Activated effector memory CD4-positive, alpha-beta T cell treated with anti-CD3 and anti-CD28 coated beads, Interleukin-2, amount 50 U/mL, for 16 hours (primary cell): ENCODE data around the gene TCN1.
"Not testable (repeated sequence)": the region's sequence is repeated elsewhere in the genome, so short reads cannot be mapped to it uniquely, and the experiment has no call there.

Experiments
- DNase-seq: peaks from one replicate; pipeline ENCODE4 v3.0.0-alpha.2; 2020

Gene TCN1, protein sequence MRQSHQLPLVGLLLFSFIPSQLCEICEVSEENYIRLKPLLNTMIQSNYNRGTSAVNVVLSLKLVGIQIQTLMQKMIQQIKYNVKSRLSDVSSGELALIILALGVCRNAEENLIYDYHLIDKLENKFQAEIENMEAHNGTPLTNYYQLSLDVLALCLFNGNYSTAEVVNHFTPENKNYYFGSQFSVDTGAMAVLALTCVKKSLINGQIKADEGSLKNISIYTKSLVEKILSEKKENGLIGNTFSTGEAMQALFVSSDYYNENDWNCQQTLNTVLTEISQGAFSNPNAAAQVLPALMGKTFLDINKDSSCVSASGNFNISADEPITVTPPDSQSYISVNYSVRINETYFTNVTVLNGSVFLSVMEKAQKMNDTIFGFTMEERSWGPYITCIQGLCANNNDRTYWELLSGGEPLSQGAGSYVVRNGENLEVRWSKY

DNA sequence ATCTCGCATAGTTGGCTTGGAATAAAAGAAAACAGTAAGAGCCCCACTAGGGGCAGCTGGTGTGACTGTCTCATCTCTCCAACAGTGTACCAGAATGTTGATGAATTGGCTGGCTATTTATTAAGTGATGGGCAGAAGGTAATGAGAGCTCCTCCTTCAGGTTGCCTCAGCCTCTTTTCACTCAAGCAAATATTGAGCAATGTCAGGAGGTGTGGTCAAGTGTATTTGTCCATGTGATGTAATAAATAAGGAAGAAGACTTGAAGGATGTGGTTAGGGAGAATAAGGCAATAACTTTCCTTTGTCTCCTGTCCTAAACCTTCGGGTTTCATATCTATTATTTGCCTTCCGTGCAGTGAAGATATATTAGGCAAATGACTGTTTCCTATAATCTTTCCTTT, at the start of gene TCN1:
TSS of gene TCN1 (minus strand) at position 91 of the 400 bp plus-strand sequence. CDS start at position 74, 17 bp downstream.
- DNase-seq = no peak

GRCh38 chr11:59903569-59903968, 37.3 kb upstream of the TCN1 start:
- not testable (repeated sequence) for DNase-seq

- DNase-seq = no peak
Observed at GRCh38 chr11:59901306-59901705, 35.0 kb upstream of the TCN1 start.

DNA sequence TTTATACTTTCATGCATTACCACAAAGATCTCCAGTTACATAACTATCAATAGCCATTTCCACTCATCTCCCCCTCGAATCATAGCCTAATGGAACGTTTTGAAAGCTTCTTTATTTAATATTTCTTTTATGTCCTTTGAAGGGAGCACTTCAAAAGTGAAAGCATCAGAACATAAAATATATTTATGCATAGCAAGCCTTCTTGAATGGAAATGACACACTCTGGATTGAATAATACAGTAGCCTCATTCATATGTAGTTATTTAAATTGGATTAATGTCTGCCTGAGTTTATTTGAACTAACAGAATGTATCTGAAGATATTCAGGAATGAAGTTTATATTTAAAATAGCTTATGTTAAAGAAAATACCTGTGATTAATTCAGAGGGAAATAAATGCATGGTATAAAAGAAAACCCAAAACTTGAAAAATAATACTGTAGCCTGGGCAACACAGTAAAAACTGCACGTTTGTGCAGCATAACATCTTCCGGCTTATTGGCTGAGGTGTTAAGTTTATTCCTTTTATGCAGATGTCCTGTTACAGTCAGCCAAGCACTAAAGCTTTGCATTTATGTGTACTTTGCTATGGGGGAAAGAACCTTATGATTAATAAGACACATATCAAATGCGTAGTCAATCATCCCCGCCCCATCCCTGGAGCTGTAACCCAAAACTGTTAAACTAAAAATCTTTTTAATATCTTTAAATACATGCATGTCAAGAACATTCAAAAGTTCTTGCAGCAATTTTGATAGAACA, 34.3 kb upstream of the TCN1 start:
- DNase-seq = no peak

- no peak for DNase-seq
Observed at GRCh38 chr11:59899532-59899931, 33.2 kb upstream of the TCN1 start.

DNA sequence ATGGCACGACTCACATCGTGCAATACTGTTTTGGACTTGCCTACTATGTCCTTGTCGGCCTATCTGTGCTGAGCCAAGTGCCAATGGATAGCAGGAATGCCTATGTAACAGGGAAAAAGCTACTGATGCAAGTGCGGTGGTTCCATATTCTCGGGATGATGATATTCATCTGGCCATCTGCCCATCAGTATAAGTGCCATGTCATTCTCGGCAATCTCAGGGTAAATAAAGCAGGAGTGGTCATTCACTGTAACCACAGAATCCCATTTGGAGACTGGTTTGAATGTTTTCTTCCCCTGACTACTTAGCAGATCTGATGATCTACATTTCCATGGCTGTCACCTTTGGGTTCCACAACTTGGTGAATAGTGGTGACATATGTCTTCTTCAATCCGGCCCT, 32.4 kb upstream of the TCN1 start:
- no peak for DNase-seq

DNA sequence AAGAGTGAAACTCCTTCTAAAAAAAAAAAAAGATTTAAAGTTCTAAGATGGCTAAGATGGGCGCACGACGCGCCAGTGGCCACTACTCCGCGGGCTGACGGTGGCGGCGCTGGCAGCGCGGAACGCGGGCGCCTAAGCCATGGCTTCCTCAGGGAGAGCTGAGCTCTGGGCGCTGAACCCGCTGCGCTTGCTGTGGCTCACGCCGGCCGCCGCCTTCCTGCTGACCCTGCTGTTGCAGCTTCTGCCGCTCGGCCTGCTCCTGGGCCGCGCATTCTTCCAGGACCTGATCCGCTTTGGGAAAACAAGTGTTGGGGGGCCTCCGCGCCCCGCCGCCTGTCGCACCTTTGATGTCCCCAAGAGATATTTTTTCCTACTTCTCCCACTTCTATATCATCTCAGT, 31.8 kb upstream of the TCN1 start:
- no peak for DNase-seq

DNA sequence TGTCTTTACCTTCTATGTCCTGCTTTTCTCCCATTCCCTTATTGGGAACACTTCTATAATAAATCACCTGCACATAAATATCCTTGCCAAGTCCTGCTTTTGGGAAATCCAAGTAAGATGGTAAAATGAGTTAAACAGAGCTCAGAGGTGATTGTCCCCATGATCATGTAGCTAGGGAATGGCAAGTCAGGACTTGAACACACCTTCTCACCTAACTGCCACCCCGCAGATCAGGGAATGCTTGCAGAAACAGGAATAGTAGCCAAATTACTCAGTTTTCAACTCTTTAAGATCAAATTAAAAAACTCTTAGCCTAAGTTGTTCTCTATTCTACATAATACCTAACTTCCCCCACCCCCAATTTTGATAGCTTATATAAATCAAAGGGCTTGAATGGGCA, 28.3 kb upstream of the TCN1 start:
- no peak for DNase-seq

GRCh38 chr11:59891781-59892181, 25.5 kb upstream of the TCN1 start:
- DNase-seq = no peak

DNA sequence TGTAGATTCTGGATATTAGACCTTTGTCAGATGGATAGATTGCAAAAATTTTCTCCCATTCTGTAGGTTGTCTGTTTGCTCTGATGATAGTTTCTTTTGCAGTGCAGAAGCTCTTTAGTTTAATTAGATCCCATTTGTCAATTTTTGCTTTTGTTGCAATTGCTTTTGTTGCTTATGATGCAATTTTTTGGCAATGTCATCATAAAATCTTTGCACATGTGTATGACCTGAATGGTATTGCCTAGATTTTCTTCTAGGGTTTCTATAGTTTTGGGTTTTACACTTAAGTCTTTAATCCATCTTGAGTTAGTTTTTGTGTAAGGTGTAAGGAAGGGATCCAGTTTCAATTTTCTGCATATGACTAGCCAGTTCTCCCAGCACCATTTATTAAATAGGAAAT, 20.9 kb upstream of the TCN1 start:
- not testable (repeated sequence) for DNase-seq

- no peak for DNase-seq
Observed at GRCh38 chr11:59883597-59883996, 17.3 kb upstream of the TCN1 start.

DNA sequence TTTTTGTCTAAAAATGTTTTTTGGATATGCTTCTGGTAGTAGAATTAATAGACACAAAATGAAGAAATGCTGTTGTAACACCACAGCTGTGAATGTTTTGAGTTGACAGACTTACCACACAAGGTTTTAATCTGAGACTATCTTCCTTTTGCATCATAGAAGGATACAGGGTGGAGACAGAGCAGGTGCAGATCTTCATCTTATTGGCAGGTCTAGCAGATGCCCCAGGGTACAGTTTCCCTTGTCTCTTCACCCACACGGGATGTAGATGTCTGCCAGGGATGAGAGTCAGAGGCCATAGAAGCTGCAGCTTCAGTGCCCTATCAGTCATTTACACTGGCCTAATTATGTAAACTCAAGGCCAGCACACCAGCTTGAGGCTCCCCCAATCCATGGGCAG, 13.3 kb upstream of the TCN1 start:
- no peak for DNase-seq

GRCh38 chr11:59878575-59878974, 12.3 kb upstream of the TCN1 start, which contains the start of gene OOSP3:
OOSP3 (plus strand) TSS chr11:59878782; CDS start chr11:59878809, 27 bp downstream.
- no peak for DNase-seq

DNA sequence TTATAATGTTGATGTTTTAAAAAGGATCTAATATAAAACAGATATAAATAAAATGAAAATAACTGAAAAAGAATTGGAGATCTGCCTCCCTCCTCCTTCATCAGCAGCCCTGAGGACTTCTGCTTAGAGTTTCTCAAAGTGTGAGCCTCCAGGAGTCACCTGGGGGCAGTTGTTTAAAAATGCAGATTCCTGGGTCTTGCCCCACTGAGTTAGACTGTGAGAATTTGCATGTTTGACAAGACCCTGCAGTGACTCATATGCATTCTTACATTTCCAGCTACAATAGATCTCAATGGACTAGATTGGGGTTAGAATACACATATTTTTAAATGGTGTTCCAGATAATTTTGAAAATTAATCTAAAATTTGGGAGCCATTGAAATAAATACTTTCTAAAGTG, 11.5 kb upstream of the TCN1 start:
- no peak for DNase-seq

- DNase-seq = no peak
Observed at GRCh38 chr11:59877325-59877724, 11.0 kb upstream of the TCN1 start.

DNA sequence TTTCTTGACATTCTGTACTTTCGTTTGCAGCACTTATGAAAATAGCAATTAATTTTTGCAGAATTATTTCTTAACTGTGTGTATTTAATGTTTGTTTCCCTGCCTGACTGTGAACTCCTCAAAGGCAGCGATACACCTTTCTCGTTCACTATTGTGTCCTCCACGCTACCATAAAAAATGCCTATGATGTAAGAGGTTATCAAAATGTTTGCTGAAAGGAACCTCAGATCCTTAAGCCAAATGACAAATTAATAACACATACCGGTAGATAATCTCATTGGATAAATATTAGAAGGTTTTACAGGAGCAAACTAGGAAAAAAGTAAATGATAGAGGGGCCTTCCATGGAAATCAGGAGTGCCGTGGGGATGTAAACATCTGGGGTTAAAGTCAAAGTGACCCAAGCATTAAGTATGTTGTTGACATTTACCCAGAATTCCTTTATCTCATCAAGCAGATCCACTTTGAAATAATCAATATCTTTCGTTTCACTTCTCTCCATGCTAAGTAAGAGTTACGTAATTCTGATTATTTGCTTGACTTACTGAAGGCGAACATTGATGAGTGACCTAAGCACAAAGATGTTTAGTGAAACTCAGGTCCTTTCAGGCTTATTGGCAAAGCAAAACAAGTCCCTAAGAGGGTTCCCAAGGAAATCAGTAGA, 9.7 kb upstream of the TCN1 start:
- no peak for DNase-seq

DNA sequence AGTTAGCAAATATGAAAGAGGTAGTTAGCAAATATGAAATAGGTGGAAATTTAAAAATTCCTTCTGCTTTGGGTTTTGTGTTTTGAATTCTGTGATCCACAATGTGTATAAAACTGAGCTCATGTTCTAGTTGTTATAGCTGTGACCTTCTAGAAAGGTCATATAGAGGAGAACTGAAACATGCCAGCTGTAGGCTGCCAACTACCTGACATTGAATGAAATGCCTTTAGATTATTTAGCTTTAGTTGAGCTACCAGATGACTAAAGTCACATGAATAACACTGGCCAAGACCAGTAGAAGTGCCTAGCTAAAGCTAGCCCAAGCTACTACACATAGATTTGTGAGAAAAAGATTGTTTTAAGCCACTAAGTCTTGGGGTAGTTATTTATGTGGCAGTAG, 5.8 kb upstream of the TCN1 start:
- no peak for DNase-seq

GRCh38 chr11:59867946-59868345, 1.7 kb upstream of the TCN1 start:
- no peak for DNase-seq

GRCh38 chr11:59866836-59867235, 549 bp upstream of the TCN1 start:
- no peak for DNase-seq

- DNase-seq = no peak
Observed at GRCh38 chr11:59865031-59865430, 1.3 kb downstream of the TCN1 start.

- DNase-seq = no peak
Observed at GRCh38 chr11:59862252-59862651, 4.0 kb downstream of the TCN1 start.

GRCh38 chr11:59859673-59860072, 6.6 kb downstream of the TCN1 start:
- no peak for DNase-seq
